Fibroblast of lung (primary cell): ENCODE data around the gene CLEC16A.

ENCODE experiments used
- EZH2 ChIP-seq: IDR thresholded peaks from 2 replicates; pipeline ENCODE4 v1.5.1; 2012; ENCODE audit warnings: low read length, control low read depth, mild to moderate bottlenecking; ENCODE audit errors: missing control alignments
- TF ChIP-seq, protein P1 (sequence below), 2 donors: IDR thresholded peaks in 1 of 2; conservative IDR thresholded peaks in 1 of 2; 1 replicate in 1 of 2; 2 replicates in 1 of 2; pipeline ENCODE4 v1.5.1; 2011 to 2012; ENCODE audit warnings: low read length in 2 of 2, control low read depth in 1 of 2, inconsistent platforms in 1 of 2, low read depth in 1 of 2, mild to moderate bottlenecking in 1 of 2

DNA sequence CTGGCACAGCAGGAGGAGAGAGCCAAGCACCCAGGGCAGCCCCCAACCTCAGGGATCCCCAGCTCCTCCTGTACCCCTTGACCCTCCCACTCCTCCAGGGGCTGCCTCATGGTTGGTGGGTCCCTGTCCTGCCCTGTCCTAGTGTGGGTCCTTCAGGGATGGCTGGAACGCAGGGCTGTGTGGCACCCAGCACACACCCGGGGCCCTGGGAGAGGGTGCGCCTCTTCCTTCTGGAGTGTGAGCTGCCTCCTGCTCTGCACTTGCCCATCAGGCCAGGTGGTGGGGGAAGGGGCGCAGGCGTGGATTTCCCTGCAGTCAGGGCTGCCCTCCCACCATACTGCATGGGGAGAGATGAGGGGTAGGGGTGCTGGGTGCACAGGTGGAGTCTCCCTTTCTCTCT, 269.0 kb downstream of the CLEC16A start:
- TF ChIP-seq, protein P1, sequence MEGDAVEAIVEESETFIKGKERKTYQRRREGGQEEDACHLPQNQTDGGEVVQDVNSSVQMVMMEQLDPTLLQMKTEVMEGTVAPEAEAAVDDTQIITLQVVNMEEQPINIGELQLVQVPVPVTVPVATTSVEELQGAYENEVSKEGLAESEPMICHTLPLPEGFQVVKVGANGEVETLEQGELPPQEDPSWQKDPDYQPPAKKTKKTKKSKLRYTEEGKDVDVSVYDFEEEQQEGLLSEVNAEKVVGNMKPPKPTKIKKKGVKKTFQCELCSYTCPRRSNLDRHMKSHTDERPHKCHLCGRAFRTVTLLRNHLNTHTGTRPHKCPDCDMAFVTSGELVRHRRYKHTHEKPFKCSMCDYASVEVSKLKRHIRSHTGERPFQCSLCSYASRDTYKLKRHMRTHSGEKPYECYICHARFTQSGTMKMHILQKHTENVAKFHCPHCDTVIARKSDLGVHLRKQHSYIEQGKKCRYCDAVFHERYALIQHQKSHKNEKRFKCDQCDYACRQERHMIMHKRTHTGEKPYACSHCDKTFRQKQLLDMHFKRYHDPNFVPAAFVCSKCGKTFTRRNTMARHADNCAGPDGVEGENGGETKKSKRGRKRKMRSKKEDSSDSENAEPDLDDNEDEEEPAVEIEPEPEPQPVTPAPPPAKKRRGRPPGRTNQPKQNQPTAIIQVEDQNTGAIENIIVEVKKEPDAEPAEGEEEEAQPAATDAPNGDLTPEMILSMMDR (conservative IDR thresholded peaks at IDR 0.05 in 1 of 2, IDR thresholded peaks at IDR 0.05 in 1 of 2; ENCODE audit: low read depth in 1 of 2, low read length in 2 of 2) = no peak
- TF ChIP-seq EZH2 = no peak
